GM12864 (cell line): ENCODE data around the gene SLC35B1.

Source experiments
- DNase-seq: peaks from one replicate; pipeline ENCODE4 v3.0.0-alpha.2; 2011; ENCODE audit warnings: low read depth
- H3K4me3 ChIP-seq: 2 replicates; pipeline ENCODE4 v1.5.1; 2011; ENCODE audit warnings: mild to moderate bottlenecking, low read depth, low read length, control low read depth
- CTCF ChIP-seq: IDR thresholded peaks from 2 replicates; pipeline ENCODE4 v1.5.1; 2011; ENCODE audit warnings: low read depth, mild to moderate bottlenecking, moderate library complexity, low read length, control low read depth, inconsistent platforms; ENCODE audit errors: missing control alignments

Gene SLC35B1

GRCh38 chr17:49742166-49742638 is 34.4 kb upstream of the SLC35B1 start:
- no peak for TF ChIP-seq CTCF
- no peak for DNase-seq
- no peak overlapping the region; the same call in 1 of the 2 replicates for H3K4me3 ChIP-seq

- peak overlapping the region; percentile 21; the same call in 1 of the 2 replicates for H3K4me3 ChIP-seq
- no peak for TF ChIP-seq CTCF
- no peak for DNase-seq
These were observed 33.9 kb upstream of the SLC35B1 start for GRCh38 chr17:49741692-49742076.

GRCh38 chr17:49741009-49741691 is 33.4 kb upstream of the SLC35B1 start:
- no peak for TF ChIP-seq CTCF
- no peak for DNase-seq
- peak overlapping the region; percentile 21; the same call in 1 of the 2 replicates for H3K4me3 ChIP-seq

- no peak for TF ChIP-seq CTCF
- DNase-seq, result peak; percentile 55
- no peak overlapping the region for H3K4me3 ChIP-seq
These were observed 32.0 kb upstream of the SLC35B1 start for GRCh38 chr17:49739641-49740271.

- no peak overlapping the region for H3K4me3 ChIP-seq
- DNase-seq, result no peak
- no peak for TF ChIP-seq CTCF
These were observed 30.8 kb upstream of the SLC35B1 start for GRCh38 chr17:49738456-49739163.

- TF ChIP-seq CTCF, result no peak
- no peak for DNase-seq
- no peak overlapping the region for H3K4me3 ChIP-seq
These were observed 27.0 kb upstream of the SLC35B1 start for GRCh38 chr17:49734515-49735490.
